WI38 (cell line): ENCODE data around the gene CFAP221.
"Not testable (repeated sequence)": the region's sequence is repeated elsewhere in the genome, so short reads cannot be mapped to it uniquely, and the experiment has no call there.

ENCODE experiments used
- H3K4me3 ChIP-seq: 2 replicates; pipeline ENCODE4 v1.5.1; 2011; ENCODE audit warnings: low read depth, mild to moderate bottlenecking, control low read depth, low read length
- TF ChIP-seq, protein P1 (sequence below): IDR thresholded peaks from 2 replicates; pipeline ENCODE4 v1.5.1; 2012; ENCODE audit warnings: low read depth, mild to moderate bottlenecking, control low read depth, low read length

Gene CFAP221

DNA sequence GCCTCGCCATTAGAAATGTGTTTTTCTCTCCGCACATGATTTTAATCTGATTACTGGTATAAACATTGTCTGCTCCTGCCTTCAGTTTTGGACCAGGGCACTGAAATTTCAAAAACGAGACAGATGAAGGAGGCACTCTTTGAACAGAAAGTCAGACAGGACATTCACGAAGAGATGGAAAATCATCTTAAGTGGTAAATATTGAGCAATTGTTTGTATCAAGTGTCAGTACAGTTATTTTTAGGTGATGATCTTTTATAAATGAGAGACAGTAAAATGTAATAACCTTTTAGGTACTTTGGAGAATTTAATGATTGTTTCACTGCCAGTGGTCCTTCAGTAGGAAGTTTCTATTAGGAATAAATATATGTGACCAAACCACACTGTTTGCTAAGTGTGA is 60.8 kb downstream of the CFAP221 start:
- TF ChIP-seq, protein P1, sequence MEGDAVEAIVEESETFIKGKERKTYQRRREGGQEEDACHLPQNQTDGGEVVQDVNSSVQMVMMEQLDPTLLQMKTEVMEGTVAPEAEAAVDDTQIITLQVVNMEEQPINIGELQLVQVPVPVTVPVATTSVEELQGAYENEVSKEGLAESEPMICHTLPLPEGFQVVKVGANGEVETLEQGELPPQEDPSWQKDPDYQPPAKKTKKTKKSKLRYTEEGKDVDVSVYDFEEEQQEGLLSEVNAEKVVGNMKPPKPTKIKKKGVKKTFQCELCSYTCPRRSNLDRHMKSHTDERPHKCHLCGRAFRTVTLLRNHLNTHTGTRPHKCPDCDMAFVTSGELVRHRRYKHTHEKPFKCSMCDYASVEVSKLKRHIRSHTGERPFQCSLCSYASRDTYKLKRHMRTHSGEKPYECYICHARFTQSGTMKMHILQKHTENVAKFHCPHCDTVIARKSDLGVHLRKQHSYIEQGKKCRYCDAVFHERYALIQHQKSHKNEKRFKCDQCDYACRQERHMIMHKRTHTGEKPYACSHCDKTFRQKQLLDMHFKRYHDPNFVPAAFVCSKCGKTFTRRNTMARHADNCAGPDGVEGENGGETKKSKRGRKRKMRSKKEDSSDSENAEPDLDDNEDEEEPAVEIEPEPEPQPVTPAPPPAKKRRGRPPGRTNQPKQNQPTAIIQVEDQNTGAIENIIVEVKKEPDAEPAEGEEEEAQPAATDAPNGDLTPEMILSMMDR = no peak
- H3K4me3 ChIP-seq = no peak overlapping the region

- TF ChIP-seq, protein P1 = no peak
These were observed 62.4 kb downstream of the CFAP221 start for GRCh38 chr2:119606674-119607073.

GRCh38 chr2:119608553-119608952 is 64.3 kb downstream of the CFAP221 start:
- no peak overlapping the region for H3K4me3 ChIP-seq
- TF ChIP-seq, protein P1 = no peak

More at GRCh38 chr2:119606674-119607073, 62.4 kb downstream of the CFAP221 start:
- no peak overlapping the region for H3K4me3 ChIP-seq

DNA sequence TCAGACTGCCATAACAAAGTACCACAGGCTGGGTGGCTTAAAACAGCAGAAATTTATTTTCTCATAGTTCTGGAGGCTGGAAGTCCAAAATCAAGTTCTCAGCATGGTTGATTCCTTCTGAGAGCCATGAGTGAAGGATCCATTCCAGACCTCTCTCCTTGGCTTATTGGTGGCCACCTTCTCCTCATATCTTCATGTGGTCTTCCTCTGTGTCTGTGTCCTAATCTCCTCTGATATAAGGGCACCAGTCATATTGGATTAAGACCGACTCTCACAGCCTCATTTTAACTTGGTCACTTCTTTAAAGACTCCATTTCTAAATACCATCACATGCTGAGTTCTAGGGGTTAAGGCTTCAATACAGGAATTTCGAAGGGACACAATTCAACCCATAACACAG is 65.1 kb downstream of the CFAP221 start:
- TF ChIP-seq, protein P1 = no peak
- no peak overlapping the region for H3K4me3 ChIP-seq

GRCh38 chr2:119614140-119614539 is 69.9 kb downstream of the CFAP221 start:
- not testable (repeated sequence) for H3K4me3 ChIP-seq

- no peak overlapping the region for H3K4me3 ChIP-seq
- TF ChIP-seq, protein P1 = no peak
These were observed 72.2 kb downstream of the CFAP221 start for GRCh38 chr2:119616421-119616820.

DNA sequence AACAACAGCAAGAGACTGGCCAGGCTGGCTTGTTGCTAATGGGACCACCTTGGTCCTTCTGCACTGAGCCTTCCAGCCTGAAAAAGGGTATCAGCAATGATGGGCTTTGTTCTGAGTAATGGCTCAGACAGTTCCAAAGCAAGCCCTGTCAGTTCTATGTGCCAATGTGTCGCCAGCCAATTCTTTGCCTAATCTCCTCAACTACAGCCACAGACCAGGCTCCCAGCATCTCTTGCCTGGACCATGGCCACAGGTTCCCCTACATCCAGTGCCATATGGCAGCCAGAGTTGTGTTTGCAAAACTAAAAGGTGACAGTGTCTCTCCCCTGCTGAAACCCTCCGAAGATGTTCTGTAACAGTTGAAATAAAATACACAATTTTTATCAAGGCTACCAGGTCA is 73.2 kb downstream of the CFAP221 start:
- H3K4me3 ChIP-seq = no peak overlapping the region
- TF ChIP-seq, protein P1 = no peak

GRCh38 chr2:119618725-119619124 is 74.5 kb downstream of the CFAP221 start:
- not testable (repeated sequence) for H3K4me3 ChIP-seq
